Astrocyte (in vitro differentiated cells and primary cell): ENCODE data around the gene GPR158.

Experiments
- EZH2 ChIP-seq: IDR thresholded peaks from 2 replicates; pipeline ENCODE4 v1.6.1; 2012; ENCODE audit warnings: mild to moderate bottlenecking, low read length, inconsistent platforms; ENCODE audit not compliant: insufficient read depth
- TF ChIP-seq, protein P1 (sequence below): IDR thresholded peaks from 2 replicates; pipeline ENCODE4 v1.5.1; 2011; ENCODE audit warnings: low read depth, mild to moderate bottlenecking, inconsistent platforms, low read length, moderate library complexity; ENCODE audit not compliant: insufficient read depth

DNA sequence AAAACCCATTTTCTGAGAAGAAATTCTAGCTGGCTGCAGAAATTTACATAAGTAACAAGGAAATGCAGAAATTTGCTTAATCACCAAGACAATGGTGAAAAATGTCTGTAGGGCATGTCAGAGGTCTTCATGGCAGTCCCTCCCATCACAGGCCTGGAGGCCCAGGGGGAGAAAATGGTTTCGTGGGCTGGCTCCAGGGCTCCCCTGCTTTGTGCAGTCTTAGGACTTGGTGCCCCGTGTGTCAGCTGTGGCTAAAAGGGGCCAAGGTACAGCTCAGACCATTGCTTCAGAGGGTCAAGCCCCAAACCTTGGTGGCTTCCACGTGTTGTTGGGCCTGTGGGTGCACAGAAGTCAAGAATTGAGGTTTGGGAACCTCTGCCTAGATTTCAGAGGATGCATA, 215.9 kb downstream of the GPR158 start:
- TF ChIP-seq, protein P1, sequence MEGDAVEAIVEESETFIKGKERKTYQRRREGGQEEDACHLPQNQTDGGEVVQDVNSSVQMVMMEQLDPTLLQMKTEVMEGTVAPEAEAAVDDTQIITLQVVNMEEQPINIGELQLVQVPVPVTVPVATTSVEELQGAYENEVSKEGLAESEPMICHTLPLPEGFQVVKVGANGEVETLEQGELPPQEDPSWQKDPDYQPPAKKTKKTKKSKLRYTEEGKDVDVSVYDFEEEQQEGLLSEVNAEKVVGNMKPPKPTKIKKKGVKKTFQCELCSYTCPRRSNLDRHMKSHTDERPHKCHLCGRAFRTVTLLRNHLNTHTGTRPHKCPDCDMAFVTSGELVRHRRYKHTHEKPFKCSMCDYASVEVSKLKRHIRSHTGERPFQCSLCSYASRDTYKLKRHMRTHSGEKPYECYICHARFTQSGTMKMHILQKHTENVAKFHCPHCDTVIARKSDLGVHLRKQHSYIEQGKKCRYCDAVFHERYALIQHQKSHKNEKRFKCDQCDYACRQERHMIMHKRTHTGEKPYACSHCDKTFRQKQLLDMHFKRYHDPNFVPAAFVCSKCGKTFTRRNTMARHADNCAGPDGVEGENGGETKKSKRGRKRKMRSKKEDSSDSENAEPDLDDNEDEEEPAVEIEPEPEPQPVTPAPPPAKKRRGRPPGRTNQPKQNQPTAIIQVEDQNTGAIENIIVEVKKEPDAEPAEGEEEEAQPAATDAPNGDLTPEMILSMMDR: no peak
- no peak for TF ChIP-seq EZH2
